CD4-positive, alpha-beta T cell treated with Interleukin-6 at 100 ng/mL for 8 hours (primary cell): ENCODE measurements around the gene TRAPPC6A.

Source experiments
- DNase-seq: peaks from one replicate; pipeline ENCODE4 v3.0.0-alpha.2; 2020; ENCODE audit warnings: mixed read lengths, low spot score

TRAPPC6A gene

GRCh38 chr19:45163156-45163555 lies 14.9 kb downstream of the TRAPPC6A start:
- no peak for DNase-seq

GRCh38 chr19:45162608-45163143 lies 15.4 kb downstream of the TRAPPC6A start:
- DNase-seq: no peak

- no peak for DNase-seq
Measured at GRCh38 chr19:45161738-45162607, 16.1 kb downstream of the TRAPPC6A start.

- DNase-seq: no peak
Measured at GRCh38 chr19:45160870-45161737, 16.9 kb downstream of the TRAPPC6A start, which contains the start of gene NKPD1. Gene NKPD1 (minus strand): TSS chr19:45160982. CDS start chr19:45160150, 832 bp downstream.

- no peak for DNase-seq
Measured at GRCh38 chr19:45159971-45160324, 18.1 kb downstream of the TRAPPC6A start.

- DNase-seq: no peak
Measured at GRCh38 chr19:45159210-45159970, 18.6 kb downstream of the TRAPPC6A start.

GRCh38 chr19:45158503-45159209 lies 19.4 kb downstream of the TRAPPC6A start:
- no peak for DNase-seq

- no peak for DNase-seq
Measured at GRCh38 chr19:45156751-45157150, 21.3 kb downstream of the TRAPPC6A start.

GRCh38 chr19:45156011-45156630 lies 21.9 kb downstream of the TRAPPC6A start:
- DNase-seq: no peak

- no peak for DNase-seq
Measured at GRCh38 chr19:45154064-45154827, 23.8 kb downstream of the TRAPPC6A start.

- peak; percentile 12 for DNase-seq
Measured at GRCh38 chr19:45153339-45154063, 24.5 kb downstream of the TRAPPC6A start.

- DNase-seq: peak; percentile 56
Measured at GRCh38 chr19:45152504-45153338, 25.3 kb downstream of the TRAPPC6A start.

- no peak for DNase-seq
Measured at GRCh38 chr19:45151821-45152503, 26.1 kb downstream of the TRAPPC6A start.

- DNase-seq: no peak
Measured at GRCh38 chr19:45151320-45151719, 26.7 kb downstream of the TRAPPC6A start.

- DNase-seq: no peak
Measured at GRCh38 chr19:45150751-45151281, 27.2 kb downstream of the TRAPPC6A start.

- DNase-seq: no peak
Measured at GRCh38 chr19:45150180-45150579, 27.9 kb downstream of the TRAPPC6A start.

- DNase-seq: no peak
Measured at GRCh38 chr19:45149129-45149528, 28.9 kb downstream of the TRAPPC6A start.
